SH-SY5Y (cell line): Measurements from ENCODE around the gene TMEM74B.

Source experiments
- GATA2 ChIP-seq: IDR thresholded peaks from 2 replicates; pipeline ENCODE4 v1.6.1; 2011; ENCODE audit warnings: mild to moderate bottlenecking, low read depth, low read length
- GATA3 ChIP-seq: IDR thresholded peaks from 2 replicates; pipeline ENCODE4 v1.6.1; 2011; ENCODE audit warnings: low read depth, mild to moderate bottlenecking, low read length, moderate library complexity

- no peak for TF ChIP-seq GATA2
- TF ChIP-seq GATA3: no peak
Measured at GRCh38 chr20:1189827-1190226, 5.0 kb upstream of the TMEM74B start.
